Measurements from ENCODE around the gene KIF11.

DNA sequence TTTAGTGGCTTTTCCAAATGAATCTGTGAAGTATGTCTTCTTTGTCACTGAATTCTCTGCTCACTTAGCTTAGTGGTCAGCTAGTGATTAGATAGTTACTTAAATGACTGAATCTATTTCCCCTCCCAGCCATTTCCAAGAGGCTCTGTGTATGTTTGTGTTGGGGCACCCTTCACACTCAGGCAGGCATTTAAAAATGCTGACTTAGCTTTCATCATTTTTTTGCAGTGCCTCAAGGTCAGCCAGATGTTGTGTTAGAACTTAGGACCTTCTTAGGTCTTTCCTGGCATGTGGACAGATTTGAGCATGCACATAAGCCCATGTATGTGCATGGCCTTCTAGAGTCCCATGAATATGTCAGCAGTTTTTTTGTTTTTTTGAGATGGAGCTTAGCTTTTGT is 71.4 kb downstream of the KIF11 start:
- no peak for TF ChIP-seq CTCF (IDR thresholded peaks at IDR 0.05)
- no peak for TF ChIP-seq POLR2A (IDR thresholded peaks at IDR 0.05; ENCODE audit: low read depth)
- TF ChIP-seq POLR2AphosphoS5 (IDR thresholded peaks at IDR 0.05): no peak
